ENCODE data around the gene SIPA1.

GRCh38 chr11:65625628-65626342 lies 12.1 kb upstream of the SIPA1 start:
- no peak for TF ChIP-seq ESRRA (CRISPR knock-in tag; IDR thresholded peaks at IDR 0.05; ENCODE audit: low read depth)
- no peak for TF ChIP-seq POLR2A (IDR thresholded peaks at IDR 0.05; ENCODE audit: insufficient read depth in 1 of 2, low read depth in 2 of 2, low read length in 2 of 2)
- no peak for TF ChIP-seq ETV5 (CRISPR knock-in tag; IDR thresholded peaks at IDR 0.05; ENCODE audit: borderline replicate concordance)
